ENCODE measurements around the gene CHD2.

GRCh38 chr15:92882697-92883162 lies 17.4 kb upstream of the CHD2 start:
- TF ChIP-seq CTCF (IDR thresholded peaks at IDR 0.05) (peak in 1 of 7 experiments; percentile 0), POLR2A (IDR thresholded peaks at IDR 0.05) (peak; percentile 89 to 98 (median 95))
